Measurements from ENCODE around the gene OGFR. TPM values are rescaled to one million over a fixed set of nuclear protein-coding genes. Genes with fewer than 3 reads are reported as not detected.
A peak's percentile ranks its signal among the peaks of the same experiment; 100 is the strongest.

OGFR gene
- total and polyA plus RNA-seq, 4 donors, result 14.6 to 46.6 (median 42.3) TPM

GRCh38 chr20:62817975-62818591 is 13.4 kb downstream of the OGFR start:
- Histone ChIP-seq H3K9me3 (ENCODE audit: control insufficient read depth, insufficient read depth, low read length) (no peaks in the 10 kb centered on the region), H3K27ac (ENCODE audit: low read depth, low read length) (peak overlapping the region; percentile 91), H3K4me3 (ENCODE audit: low read depth, low read length) (peak overlapping the region; percentile 26), H3K4me1 (ENCODE audit: control insufficient read depth, insufficient read depth, low read length) (peaks cover 75% of the 10 kb centered on the region), H3K27me3 (ENCODE audit: control insufficient read depth, insufficient read depth, low read length) (peaks cover 27% of the 10 kb centered on the region), H3K36me3 (ENCODE audit: control insufficient read depth, insufficient read depth, low read length) (peaks cover 32% of the 10 kb centered on the region)
- 48% methylated on average over 9 of the region's 12 CpGs for WGBS (ENCODE audit: insufficient coverage)
- DNase-seq (ENCODE audit: low read depth in 4 of 6, low spot score in 6 of 6), result no peak

- Histone ChIP-seq H3K4me3 (ENCODE audit: low read depth, low read length) (peak overlapping the region; percentile 9), H3K36me3 (ENCODE audit: control insufficient read depth, insufficient read depth, low read length) (peaks cover 24% of the 10 kb centered on the region), H3K27ac (ENCODE audit: low read depth, low read length) (peak overlapping the region; percentile 91), H3K27me3 (ENCODE audit: control insufficient read depth, insufficient read depth, low read length) (peaks cover 27% of the 10 kb centered on the region), H3K4me1 (ENCODE audit: control insufficient read depth, insufficient read depth, low read length) (peaks cover 82% of the 10 kb centered on the region), H3K9me3 (ENCODE audit: control insufficient read depth, insufficient read depth, low read length) (no peaks in the 10 kb centered on the region)
- WGBS (ENCODE audit: insufficient coverage), result 21% methylated on average over 22 of the region's 25 CpGs
- peak in 4 of 6 donors; percentile 41 to 89 (median 69) for DNase-seq (ENCODE audit: low read depth in 4 of 6, low spot score in 6 of 6)
These were observed 14.2 kb downstream of the OGFR start for GRCh38 chr20:62818592-62819493.

GRCh38 chr20:62819494-62820174 is 15.0 kb downstream of the OGFR start:
- Histone ChIP-seq H3K27ac (ENCODE audit: low read depth, low read length) (peak overlapping the region; percentile 91), H3K27me3 (ENCODE audit: control insufficient read depth, insufficient read depth, low read length) (peaks cover 25% of the 10 kb centered on the region), H3K4me3 (ENCODE audit: low read depth, low read length) (no peak overlapping the region), H3K9me3 (ENCODE audit: control insufficient read depth, insufficient read depth, low read length) (no peaks in the 10 kb centered on the region), H3K4me1 (ENCODE audit: control insufficient read depth, insufficient read depth, low read length) (peaks cover 90% of the 10 kb centered on the region), H3K36me3 (ENCODE audit: control insufficient read depth, insufficient read depth, low read length) (peaks cover 21% of the 10 kb centered on the region)
- WGBS (ENCODE audit: insufficient coverage), result 32% methylated on average over 16 of the region's 16 CpGs
- DNase-seq (ENCODE audit: low read depth in 4 of 6, low spot score in 6 of 6), result no peak

GRCh38 chr20:62820208-62820961 is 15.8 kb downstream of the OGFR start:
- peaks cover 18% of the 10 kb centered on the region for H3K27me3 ChIP-seq (ENCODE audit: control insufficient read depth, insufficient read depth, low read length)
- H3K9me3 ChIP-seq (ENCODE audit: control insufficient read depth, insufficient read depth, low read length), result no peaks in the 10 kb centered on the region
- peaks cover 17% of the 10 kb centered on the region for H3K36me3 ChIP-seq (ENCODE audit: control insufficient read depth, insufficient read depth, low read length)
- no peak for DNase-seq (ENCODE audit: low read depth in 4 of 6, low spot score in 6 of 6)
- H3K4me3 ChIP-seq (ENCODE audit: low read depth, low read length), result no peak overlapping the region
- 77% methylated on average over 22 of the region's 23 CpGs for WGBS (ENCODE audit: insufficient coverage)
- peaks cover 90% of the 10 kb centered on the region for H3K4me1 ChIP-seq (ENCODE audit: control insufficient read depth, insufficient read depth, low read length)
- peak overlapping the region; percentile 91 for H3K27ac ChIP-seq (ENCODE audit: low read depth, low read length)

GRCh38 chr20:62820962-62821725 is 16.5 kb downstream of the OGFR start:
- no peak for DNase-seq (ENCODE audit: low read depth in 4 of 6, low spot score in 6 of 6)
- no peaks in the 10 kb centered on the region for H3K9me3 ChIP-seq (ENCODE audit: control insufficient read depth, insufficient read depth, low read length)
- peaks cover 24% of the 10 kb centered on the region for H3K36me3 ChIP-seq (ENCODE audit: control insufficient read depth, insufficient read depth, low read length)
- 94% methylated on average over 15 of the region's 19 CpGs for whole genome bisulfite sequencing (ENCODE audit: insufficient coverage)
- no peak overlapping the region for H3K4me3 ChIP-seq (ENCODE audit: low read depth, low read length)
- H3K27me3 ChIP-seq (ENCODE audit: control insufficient read depth, insufficient read depth, low read length), result peaks cover 10% of the 10 kb centered on the region
- no peak overlapping the region for H3K27ac ChIP-seq (ENCODE audit: low read depth, low read length)
- H3K4me1 ChIP-seq (ENCODE audit: control insufficient read depth, insufficient read depth, low read length), result peaks cover 89% of the 10 kb centered on the region

- WGBS (ENCODE audit: insufficient coverage), result 92% methylated on average over 4 of the region's 12 CpGs
- H3K4me3 ChIP-seq (ENCODE audit: low read depth, low read length), result no peak overlapping the region
- peaks cover 5% of the 10 kb centered on the region for H3K27me3 ChIP-seq (ENCODE audit: control insufficient read depth, insufficient read depth, low read length)
- H3K36me3 ChIP-seq (ENCODE audit: control insufficient read depth, insufficient read depth, low read length), result peaks cover 30% of the 10 kb centered on the region
- peaks cover 83% of the 10 kb centered on the region for H3K4me1 ChIP-seq (ENCODE audit: control insufficient read depth, insufficient read depth, low read length)
- no peak for DNase-seq (ENCODE audit: low read depth in 4 of 6, low spot score in 6 of 6)
- H3K27ac ChIP-seq (ENCODE audit: low read depth, low read length), result no peak overlapping the region
- H3K9me3 ChIP-seq (ENCODE audit: control insufficient read depth, insufficient read depth, low read length), result no peaks in the 10 kb centered on the region
These were observed 17.1 kb downstream of the OGFR start for GRCh38 chr20:62821726-62822210.

GRCh38 chr20:62822239-62822787 is 17.7 kb downstream of the OGFR start:
- no peak for DNase-seq (ENCODE audit: low read depth in 4 of 6, low spot score in 6 of 6)
- Histone ChIP-seq H3K4me1 (ENCODE audit: control insufficient read depth, insufficient read depth, low read length) (peaks cover 81% of the 10 kb centered on the region), H3K9me3 (ENCODE audit: control insufficient read depth, insufficient read depth, low read length) (no peaks in the 10 kb centered on the region), H3K4me3 (ENCODE audit: low read depth, low read length) (no peak overlapping the region), H3K36me3 (ENCODE audit: control insufficient read depth, insufficient read depth, low read length) (peaks cover 34% of the 10 kb centered on the region), H3K27me3 (ENCODE audit: control insufficient read depth, insufficient read depth, low read length) (peaks cover 5% of the 10 kb centered on the region), H3K27ac (ENCODE audit: low read depth, low read length) (no peak overlapping the region)
- WGBS (ENCODE audit: insufficient coverage), result 80% methylated on average over 7 of the region's 7 CpGs

- Histone ChIP-seq H3K9me3 (ENCODE audit: control insufficient read depth, insufficient read depth, low read length) (no peaks in the 10 kb centered on the region), H3K4me1 (ENCODE audit: control insufficient read depth, insufficient read depth, low read length) (peaks cover 74% of the 10 kb centered on the region), H3K27ac (ENCODE audit: low read depth, low read length) (no peak overlapping the region), H3K36me3 (ENCODE audit: control insufficient read depth, insufficient read depth, low read length) (peaks cover 39% of the 10 kb centered on the region), H3K4me3 (ENCODE audit: low read depth, low read length) (no peak overlapping the region), H3K27me3 (ENCODE audit: control insufficient read depth, insufficient read depth, low read length) (no peaks in the 10 kb centered on the region)
- peak in 1 of 6 donors; percentile 36 for DNase-seq (ENCODE audit: low read depth in 4 of 6, low spot score in 6 of 6)
- 79% methylated on average over 15 of the region's 24 CpGs for WGBS (ENCODE audit: insufficient coverage)
These were observed 18.4 kb downstream of the OGFR start for GRCh38 chr20:62822788-62823651.

Data from spinal cord (tissue), 10 donors.